H1 (cell line): ENCODE measurements around the gene CAV1. TPM values are rescaled to one million over a fixed set of nuclear protein-coding genes. Genes with fewer than 3 reads are reported as not detected.

ENCODE experiments used
- CTCF ChIA-PET: fragments of 300-600 bp; sonication (Branson Sonifier 250); formaldehyde crosslinking; loops from one replicate; lab custom pipeline; 2021; ENCODE audit not compliant: partially characterized antibody; lab: Charles Lee
- POLR2A ChIA-PET: fragments of 300-600 bp; sonication (Branson Sonifier 250); formaldehyde crosslinking; loops from one replicate; lab custom pipeline; 2021; ENCODE audit warnings: inconsistent platforms; ENCODE audit not compliant: partially characterized antibody; lab: Charles Lee
- DNase-seq, 2 experiments: peaks; one replicate each; pipeline versions ENCODE4 v3.0.0 to v3.0.0-alpha.2; 2010 to 2022; ENCODE audit warnings: low spot score in 2 of 2, low read depth in 1 of 2, mixed read lengths in 1 of 2
- FAIRE-seq: peaks from 2 replicates; lab custom pipeline; 2011; peaks lifted over from hg19 to GRCh38; lab: Jason Lieb, UNC
- H2AFZ ChIP-seq: 2 replicates; pipeline ENCODE4 v1.8.1; 2012; ENCODE audit warnings: low read length, inconsistent platforms
- H2AK5ac ChIP-seq: 2 replicates; pipeline ENCODE4 v1.6.1; 2013; ENCODE audit warnings: low read depth, low read length
- H2BK120ac ChIP-seq: replicated peaks from 2 replicates; pipeline ENCODE3; 2013; ENCODE audit warnings: low read depth, low read length, inconsistent platforms
- H2BK12ac ChIP-seq: 2 replicates; pipeline ENCODE4 v1.6.1; 2013; ENCODE audit warnings: low read depth, low read length
- H2BK15ac ChIP-seq: 2 replicates; pipeline ENCODE4 v1.6.1; 2013; ENCODE audit warnings: low read length
- H2BK20ac ChIP-seq: 2 replicates; pipeline ENCODE4 v1.6.1; 2013; ENCODE audit warnings: low read length
- H2BK5ac ChIP-seq: 2 replicates; pipeline ENCODE4 v1.6.1; 2013; ENCODE audit warnings: low read depth, low read length
- H3K14ac ChIP-seq: 2 replicates; pipeline ENCODE4 v1.6.1; 2013; ENCODE audit warnings: inconsistent platforms; ENCODE audit not compliant: insufficient read length
- H3K18ac ChIP-seq: 2 replicates; pipeline ENCODE4 v1.6.1; 2013; ENCODE audit warnings: low read length; ENCODE audit errors: extremely low read depth
- H3K23ac ChIP-seq: 2 replicates; pipeline ENCODE4 v1.6.1; 2013; ENCODE audit warnings: inconsistent platforms; ENCODE audit not compliant: insufficient read length
- H3K23me2 ChIP-seq: 2 replicates; pipeline ENCODE4 v1.6.1; 2013; ENCODE audit warnings: low read depth, low read length
- H3K27ac ChIP-seq: 2 replicates; pipeline ENCODE4 v1.6.1; 2011; ENCODE audit warnings: low read depth, low read length, inconsistent platforms
- H3K27me3 ChIP-seq, 4 experiments: replicated peaks in 1 of 4; 1 replicate in 1 of 4; 2 replicates in 3 of 4; pipeline versions ENCODE4 v1.6.1 to v1.8.1; 2011 to 2013; ENCODE audit warnings: low read length in 3 of 4, mild to moderate bottlenecking in 3 of 4, inconsistent platforms in 2 of 4, mixed read lengths in 2 of 4, moderate library complexity in 1 of 4; ENCODE audit not compliant: control insufficient read depth in 3 of 4, insufficient read depth in 3 of 4; ENCODE audit errors: extremely low read depth in 1 of 4
- H3K36me3 ChIP-seq, 4 experiments: 2 replicates each; pipeline versions ENCODE4 v1.6.1 to v1.8.1; 2011 to 2013; ENCODE audit warnings: mild to moderate bottlenecking in 4 of 4, low read length in 3 of 4, moderate library complexity in 2 of 4, control low read depth in 1 of 4, inconsistent platforms in 1 of 4; ENCODE audit not compliant: insufficient read depth in 4 of 4, control insufficient read depth in 2 of 4
- H3K4ac ChIP-seq: replicated peaks from 2 replicates; pipeline ENCODE3; 2013; ENCODE audit warnings: low read length, low read depth, mixed read lengths, inconsistent platforms; ENCODE audit not compliant: insufficient read length
- H3K4me1 ChIP-seq, 4 experiments: replicated peaks in 1 of 4; 1 replicate in 1 of 4; 2 replicates in 3 of 4; pipeline versions ENCODE4 v1.6.1 to v1.8.1; 2011 to 2013; ENCODE audit warnings: low read length in 3 of 4, inconsistent platforms in 2 of 4, mixed read lengths in 1 of 4; ENCODE audit not compliant: insufficient read depth in 4 of 4, control insufficient read depth in 3 of 4
- H3K4me2 ChIP-seq, 2 experiments: 2 replicates each; pipeline versions ENCODE4 v1.6.1 to v1.8.1; 2011 to 2013; ENCODE audit warnings: low read depth in 2 of 2, low read length in 2 of 2, control low read depth in 1 of 2, inconsistent platforms in 1 of 2, mild to moderate bottlenecking in 1 of 2; ENCODE audit not compliant: insufficient read depth in 1 of 2
- H3K4me3 ChIP-seq, 4 experiments: fragments of 200-600, 300-600 bp in 1 of 4; sonication (generic), shearing (Covaris generic), sonication (Bioruptor Twin) in 1 of 4; 2 replicates each; pipeline versions ENCODE4 v1.5.1 to v1.8.1; 2011 to 2016; ENCODE audit warnings: low read length in 4 of 4, low read depth in 3 of 4, control low read depth in 2 of 4, inconsistent platforms in 2 of 4, mild to moderate bottlenecking in 2 of 4, mixed read lengths in 1 of 4, moderate library complexity in 1 of 4; ENCODE audit not compliant: insufficient read depth in 2 of 4; ENCODE audit errors: extremely low read depth in 1 of 4
- H3K56ac ChIP-seq: replicated peaks from 2 replicates; pipeline ENCODE3; 2013; ENCODE audit warnings: low read depth, mild to moderate bottlenecking, mixed read lengths, low read length, inconsistent platforms; ENCODE audit not compliant: insufficient read length
- H3K79me1 ChIP-seq: 2 replicates; pipeline ENCODE4 v1.6.1; 2013; ENCODE audit warnings: low read depth, low read length, control low read depth
- H3K79me2 ChIP-seq, 2 experiments: 2 replicates each; pipeline versions ENCODE4 v1.6.1 to v1.8.1; 2012 to 2013; ENCODE audit warnings: low read length in 2 of 2, mild to moderate bottlenecking in 2 of 2, inconsistent platforms in 1 of 2; ENCODE audit not compliant: insufficient read depth in 2 of 2, control insufficient read depth in 1 of 2
- H3K9ac ChIP-seq, 4 experiments: replicated peaks in 1 of 4; 1 replicate in 1 of 4; 2 replicates in 3 of 4; pipeline versions ENCODE4 v1.6.1 to v1.8.1; 2011 to 2013; ENCODE audit warnings: low read depth in 3 of 4, low read length in 3 of 4, control low read depth in 2 of 4, mild to moderate bottlenecking in 2 of 4, moderate library complexity in 2 of 4, inconsistent platforms in 1 of 4; ENCODE audit errors: extremely low read depth in 1 of 4
- H3K9me3 ChIP-seq, 2 experiments: 2 replicates each; pipeline versions ENCODE4 v1.6.1 to v1.8.1; 2012 to 2013; ENCODE audit warnings: mild to moderate bottlenecking in 2 of 2, moderate library complexity in 2 of 2, control low read depth in 1 of 2, inconsistent platforms in 1 of 2, low read depth in 1 of 2, low read length in 1 of 2, mixed read lengths in 1 of 2; ENCODE audit not compliant: insufficient read depth in 2 of 2
- H4K20me1 ChIP-seq, 2 experiments: replicated peaks in 1 of 2; 2 replicates each; pipeline versions ENCODE3 to v1.8.1; 2011 to 2013; ENCODE audit warnings: inconsistent platforms in 2 of 2, low read length in 2 of 2, mild to moderate bottlenecking in 1 of 2; ENCODE audit not compliant: insufficient read depth in 2 of 2, control insufficient read depth in 1 of 2
- H4K5ac ChIP-seq: 2 replicates; pipeline ENCODE4 v1.6.1; 2013; ENCODE audit warnings: low read length, low read depth, mixed read lengths, inconsistent platforms; ENCODE audit not compliant: insufficient read length
- H4K8ac ChIP-seq: 2 replicates; pipeline ENCODE4 v1.8.0; 2013; ENCODE audit warnings: mild to moderate bottlenecking, moderate library complexity, low read length, inconsistent platforms; ENCODE audit not compliant: insufficient read depth; ENCODE audit errors: extremely low read depth
- H4K91ac ChIP-seq: replicated peaks from 2 replicates; pipeline ENCODE3; 2013; ENCODE audit warnings: low read length, mixed read lengths, inconsistent platforms; ENCODE audit not compliant: insufficient read length
- BCL11A ChIP-seq, 2 experiments: IDR thresholded peaks; one replicate each; pipeline ENCODE4 v1.6.1; 2011; ENCODE audit warnings: low read depth in 2 of 2, low read length in 2 of 2, mild to moderate bottlenecking in 2 of 2
- CEBPB ChIP-seq: IDR thresholded peaks from 2 replicates; pipeline ENCODE4 v1.6.1; 2012; ENCODE audit warnings: low read depth, low read length
- EP300 ChIP-seq, 2 experiments: IDR thresholded peaks; 1 replicate in 1 of 2; 2 replicates in 1 of 2; pipeline ENCODE4 v1.6.1; 2011 to 2012; ENCODE audit warnings: low read depth in 2 of 2, low read length in 2 of 2, mild to moderate bottlenecking in 2 of 2, borderline replicate concordance in 1 of 2, inconsistent platforms in 1 of 2, moderate library complexity in 1 of 2
- EZH2 ChIP-seq: fragments of 200-600 bp; sonication (generic); IDR thresholded peaks from 2 replicates; pipeline ENCODE4 v1.7.1; 2012; ENCODE audit warnings: low read depth, mild to moderate bottlenecking, moderate library complexity, low read length, inconsistent platforms; ENCODE audit not compliant: severe bottlenecking
- GABPA ChIP-seq: IDR thresholded peaks from 2 replicates; pipeline ENCODE4 v1.6.1; 2011; ENCODE audit warnings: mild to moderate bottlenecking, low read length, moderate library complexity, borderline replicate concordance; ENCODE audit not compliant: insufficient read depth
- RBBP5 ChIP-seq: IDR thresholded peaks from 2 replicates; pipeline ENCODE4 v1.7.1; 2012; ENCODE audit warnings: low read depth, mild to moderate bottlenecking, inconsistent platforms, low read length, moderate library complexity, borderline replicate concordance
- RNF2 ChIP-seq: fragments of 200-900, 300-1000 bp; sonication (generic); IDR thresholded peaks from 2 replicates; pipeline ENCODE4 v1.7.1; 2016; ENCODE audit warnings: borderline replicate concordance, low read depth, mild to moderate bottlenecking, antibody characterized with exemption, low read length; ENCODE audit not compliant: poor library complexity, severe bottlenecking; ENCODE audit errors: missing control alignments
- SAP30 ChIP-seq: fragments of 300-600 bp; sonication (generic); IDR thresholded peaks from 2 replicates; pipeline ENCODE4 v1.7.1; 2012; ENCODE audit warnings: low read length, moderate library complexity, mild to moderate bottlenecking, inconsistent platforms; ENCODE audit not compliant: insufficient read depth, insufficient replicate concordance
- SIRT6 ChIP-seq: IDR thresholded peaks from one replicate; pipeline ENCODE4 v1.7.1; 2012; ENCODE audit warnings: low read length, inconsistent platforms
- SRF ChIP-seq: IDR thresholded peaks from 2 replicates; pipeline ENCODE4 v1.6.1; 2011; ENCODE audit warnings: mild to moderate bottlenecking, low read depth, low read length, moderate library complexity
- polyA plus RNA-seq, 7 experiments: library from polyadenylated mRNA; depleted of rRNA in 3 of 7; stranded (reverse) in 5 of 7; unstranded in 2 of 7; fragments of >200 nt in 5 of 7; fragments of 200-250 nt in 2 of 7; gene quantifications; 1 replicate in 5 of 7; 2 replicates in 1 of 7; 4 replicates in 1 of 7; pipeline versions ENCODE4 v1.2.1 to v1.2.3, GENCODE V29; 2011 to 2013; ENCODE audit warnings: missing spikeins in 2 of 7, mixed read lengths in 2 of 7
- total RNA-seq: library from RNA; stranded (reverse); fragmentation: NEBNext Ultra II Directional; extraction: Animal tissue kit (Norgen Biotek cat#: 25700); gene quantifications from 2 replicates; pipeline ENCODE4 v1.2.1, GENCODE V29; 2021

The CAV1 gene
- total and polyA plus RNA-seq, 2 of the 8 experiments (the other 6 are each of a cell fraction or from before 2014, with no cell fraction given), result 16.3 to 21.8 TPM

DNA sequence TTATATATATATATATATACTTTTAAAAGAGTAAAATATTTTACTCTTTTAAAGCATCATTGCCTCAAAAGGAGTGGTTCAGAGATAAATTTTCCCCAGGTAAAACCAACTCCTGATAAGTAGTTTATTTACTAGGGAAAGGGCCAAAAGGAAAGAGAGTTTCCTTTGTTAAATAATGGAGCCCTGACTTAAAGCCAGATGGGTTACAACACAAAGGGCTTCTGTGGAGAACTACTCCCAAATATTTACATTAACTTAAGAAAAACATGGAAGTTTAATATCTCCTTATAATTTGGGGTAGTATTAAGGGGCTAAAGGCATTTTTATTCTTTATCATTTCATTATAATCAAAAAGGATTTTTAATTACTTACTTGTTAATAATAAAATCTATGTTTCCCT lies 8.5 kb upstream of the CAV1 start:
- CTCF ChIA-PET, result interaction anchor here (0.6 to 2.8 kb wide), 4 partner anchors 10 to 287 kb away, joined by 3 to 14 read pairs (median 4); no protein-coding TSS in a partner anchor

More for the DNA sequence above, 8.5 kb upstream of the CAV1 start:
- H4K5ac ChIP-seq, result no peak overlapping the region
- no peak overlapping the region for H2BK15ac ChIP-seq
- no peak overlapping the region for H2BK5ac ChIP-seq
- FAIRE-seq, result no peak
- H2BK120ac ChIP-seq, result no peak overlapping the region
- H3K23me2 ChIP-seq, result no peaks in the 10 kb centered on the region
- H4K20me1 ChIP-seq, result no peaks in the 10 kb centered on the region
- peaks cover 0 to 3% (median 0%) of the 10 kb centered on the region in 4 experiments; a peak in 2 of 7 replicates for H3K4me1 ChIP-seq
- TF ChIP-seq BCL11A (IDR thresholded peaks at IDR 0.05; ENCODE audit: low read depth in 2 of 2, low read length in 2 of 2) (no peak), SAP30 (no peak), GABPA (no peak), EZH2 (no peak), SIRT6 (no peak), SRF (no peak), EP300 (IDR thresholded peaks at IDR 0.05; ENCODE audit: borderline replicate concordance in 1 of 2, low read depth in 2 of 2, low read length in 2 of 2) (no peak), RNF2 (no peak), RBBP5 (no peak), CEBPB (no peak)
- H3K9ac ChIP-seq, result no peak overlapping the region
- no peak overlapping the region for H2AK5ac ChIP-seq
- H3K56ac ChIP-seq, result no peak overlapping the region
- no peaks in the 10 kb centered on the region; a peak in 1 of 4 replicates for H3K79me2 ChIP-seq
- H3K4ac ChIP-seq, result no peak overlapping the region
- no peak for DNase-seq
- no peak overlapping the region for H4K91ac ChIP-seq
- no peak overlapping the region for H2BK12ac ChIP-seq
- no peak overlapping the region for H3K4me3 ChIP-seq
- H3K14ac ChIP-seq, result no peak overlapping the region
- no peak overlapping the region for H3K4me2 ChIP-seq
- H3K9me3 ChIP-seq, result no peaks in the 10 kb centered on the region
- H2AFZ ChIP-seq, result no peak overlapping the region
- no peaks in the 10 kb centered on the region for H3K36me3 ChIP-seq
- H3K23ac ChIP-seq, result no peak overlapping the region
- no peaks in the 10 kb centered on the region for H3K79me1 ChIP-seq
- no peak overlapping the region for H3K18ac ChIP-seq
- no peak overlapping the region for H3K27ac ChIP-seq
- H4K8ac ChIP-seq, result no peak overlapping the region
- no peak overlapping the region for H2BK20ac ChIP-seq
- POLR2A ChIA-PET, result no interaction called here
- 0 out of 7 replicates have a peak, but pooled peaks cover 0 to 2% (median 0%) of the 10 kb centered on the region in 4 experiments for H3K27me3 ChIP-seq
